HL-60 (cell line): ENCODE measurements around the gene CIB2.

Source experiments
- DNase-seq, 2 experiments: peaks; one replicate each; pipeline ENCODE4 v3.0.0-alpha.2; 2010 to 2020; ENCODE audit warnings: low read depth in 1 of 2, low spot score in 1 of 2
- H3K27ac ChIP-seq: fragments of 250-450 bp; sonication (Bioruptor Pico); replicated peaks from 2 replicates; pipeline ENCODE4 v1.5.1; 2020; ENCODE audit warnings: mild to moderate bottlenecking, moderate library complexity
- H3K27me3 ChIP-seq: fragments of 250-450 bp; sonication (Bioruptor Pico); 2 replicates; pipeline ENCODE4 v1.5.1; 2021; ENCODE audit warnings: mild to moderate bottlenecking, moderate library complexity; ENCODE audit not compliant: insufficient read depth, poor library complexity, severe bottlenecking
- H3K4me3 ChIP-seq: replicated peaks from 2 replicates; pipeline ENCODE4 v1.5.1; 2011; ENCODE audit warnings: mild to moderate bottlenecking, control low read depth, low read length; ENCODE audit not compliant: insufficient read depth
- CTCF ChIP-seq: IDR thresholded peaks from one replicate; pipeline ENCODE4 v1.5.1; 2011; ENCODE audit warnings: low read length, control low read depth, inconsistent platforms; ENCODE audit not compliant: insufficient read depth
- GABPA ChIP-seq: IDR thresholded peaks from 2 replicates; pipeline ENCODE4 v1.6.1; 2012; ENCODE audit warnings: low read depth
- POLR2AphosphoS5 ChIP-seq: IDR thresholded peaks from 2 replicates; pipeline ENCODE4 v1.6.1; 2012; ENCODE audit warnings: low read depth
- REST ChIP-seq: IDR thresholded peaks from 2 replicates; pipeline ENCODE4 v1.6.1; 2012; ENCODE audit warnings: low read depth; ENCODE audit not compliant: insufficient replicate concordance
- SPI1 ChIP-seq: IDR thresholded peaks from 2 replicates; pipeline ENCODE4 v1.6.1; 2012; ENCODE audit warnings: low read depth, mild to moderate bottlenecking, borderline replicate concordance

CIB2 gene

GRCh38 chr15:78069462-78070029 lies 61.7 kb downstream of the CIB2 start:
- DNase-seq: no peak
- peak overlapping the region; percentile 83 for H3K27ac ChIP-seq
- H3K27me3 ChIP-seq: no peaks in the 10 kb centered on the region
- no peak overlapping the region for H3K4me3 ChIP-seq
- no peak for TF ChIP-seq SPI1
- no peak for TF ChIP-seq GABPA
- no peak for TF ChIP-seq CTCF
- no peak for TF ChIP-seq REST
- no peak for TF ChIP-seq POLR2AphosphoS5

GRCh38 chr15:78069052-78069414 lies 62.2 kb downstream of the CIB2 start:
- TF ChIP-seq SPI1: no peak; the same call in 1 of the 2 replicates
- no peak for TF ChIP-seq POLR2AphosphoS5
- TF ChIP-seq CTCF: no peak
- TF ChIP-seq REST: no peak
- no peak for TF ChIP-seq GABPA
- peak in 1 of 2 experiments; percentile 30 for DNase-seq
- Histone ChIP-seq H3K27me3 (no peaks in the 10 kb centered on the region), H3K4me3 (no peak overlapping the region), H3K27ac (peak overlapping the region; percentile 83)

- Histone ChIP-seq H3K4me3 (no peak overlapping the region), H3K27me3 (no peaks in the 10 kb centered on the region), H3K27ac (peak overlapping the region; percentile 83)
- TF ChIP-seq GABPA: no peak
- no peak for TF ChIP-seq CTCF
- no peak for TF ChIP-seq POLR2AphosphoS5
- no peak for TF ChIP-seq REST
- no peak for TF ChIP-seq SPI1
- no peak for DNase-seq
These were observed 63.7 kb downstream of the CIB2 start for GRCh38 chr15:78067328-78068228.
